HEK293 (cell line): Measurements from ENCODE around the gene PITPNM1.

Experiments
- YY1 ChIP-seq: fragments of 450-650 bp; formaldehyde crosslinking; IDR thresholded peaks from 2 replicates; pipeline ENCODE4 v1.5.1; 2018; ENCODE audit warnings: missing biosample characterization, missing genetic modification characterization
- ZNF10 ChIP-seq: fragments of 450-650 bp; formaldehyde crosslinking; IDR thresholded peaks from 2 replicates; pipeline ENCODE4 v1.5.1; 2017; ENCODE audit warnings: missing biosample characterization, missing genetic modification characterization
- ZNF221 ChIP-seq: fragments of 450-650 bp; formaldehyde crosslinking; IDR thresholded peaks from 2 replicates; pipeline ENCODE4 v1.5.1; 2017; ENCODE audit warnings: missing biosample characterization, missing genetic modification characterization, borderline replicate concordance
- ZNF48 ChIP-seq: fragments of 450-650 bp; formaldehyde crosslinking; IDR thresholded peaks from 2 replicates; pipeline ENCODE4 v1.5.1; 2016; ENCODE audit warnings: missing biosample characterization, missing genetic modification characterization
- ZNF639 ChIP-seq: fragments of 450-650 bp; formaldehyde crosslinking; IDR thresholded peaks from 2 replicates; pipeline ENCODE4 v1.5.1; 2016; ENCODE audit warnings: missing biosample characterization, missing genetic modification characterization
- ZNF747 ChIP-seq: fragments of 450-650 bp; formaldehyde crosslinking; IDR thresholded peaks from 2 replicates; pipeline ENCODE4 v1.5.1; 2016; ENCODE audit warnings: missing biosample characterization, missing genetic modification characterization
- ZSCAN30 ChIP-seq: fragments of 450-650 bp; IDR thresholded peaks from 2 replicates; pipeline ENCODE4 v1.5.1; 2018; ENCODE audit warnings: missing biosample characterization, mild to moderate bottlenecking, missing genetic modification characterization, moderate library complexity

GRCh38 chr11:67500484-67500821 lies 4.7 kb downstream of the PITPNM1 start:
- no peak for TF ChIP-seq ZNF10
- no peak for TF ChIP-seq YY1
- TF ChIP-seq ZNF639 (tag by site-specific recombination) = no peak
- no peak for TF ChIP-seq ZNF48 (tag by site-specific recombination)
- TF ChIP-seq ZSCAN30 (tag by site-specific recombination) = no peak
- no peak for TF ChIP-seq ZNF221
- TF ChIP-seq ZNF747 = no peak
